Fibroblast of villous mesenchyme (primary cell): ENCODE measurements around the gene PRRT1B. TPM values are rescaled to one million over a fixed set of nuclear protein-coding genes. Genes with fewer than 3 reads are reported as not detected.

Experiments
- DNase-seq: peaks from one replicate; pipeline ENCODE4 v3.0.0-alpha.2; 2010; ENCODE audit warnings: low read depth
- H3K4me3 ChIP-seq: 2 replicates; pipeline ENCODE4 v1.5.1; 2011; ENCODE audit warnings: low read depth, mild to moderate bottlenecking, low read length
- total RNA-seq: library from RNA; depleted of rRNA; stranded (reverse); fragments of >200 nt; gene quantifications from 2 replicates; pipeline ENCODE4 v1.2.3, GENCODE V29; 2012
- TF ChIP-seq, protein P1 (sequence below): IDR thresholded peaks from 2 replicates; pipeline ENCODE4 v1.5.1; 2012; ENCODE audit warnings: low read depth, mild to moderate bottlenecking, low read length; ENCODE audit not compliant: insufficient read depth

Gene PRRT1B
- total RNA-seq, 1 donor, result not detected

- H3K4me3 ChIP-seq, result no peak overlapping the region
- no peak for DNase-seq
- TF ChIP-seq, protein P1, sequence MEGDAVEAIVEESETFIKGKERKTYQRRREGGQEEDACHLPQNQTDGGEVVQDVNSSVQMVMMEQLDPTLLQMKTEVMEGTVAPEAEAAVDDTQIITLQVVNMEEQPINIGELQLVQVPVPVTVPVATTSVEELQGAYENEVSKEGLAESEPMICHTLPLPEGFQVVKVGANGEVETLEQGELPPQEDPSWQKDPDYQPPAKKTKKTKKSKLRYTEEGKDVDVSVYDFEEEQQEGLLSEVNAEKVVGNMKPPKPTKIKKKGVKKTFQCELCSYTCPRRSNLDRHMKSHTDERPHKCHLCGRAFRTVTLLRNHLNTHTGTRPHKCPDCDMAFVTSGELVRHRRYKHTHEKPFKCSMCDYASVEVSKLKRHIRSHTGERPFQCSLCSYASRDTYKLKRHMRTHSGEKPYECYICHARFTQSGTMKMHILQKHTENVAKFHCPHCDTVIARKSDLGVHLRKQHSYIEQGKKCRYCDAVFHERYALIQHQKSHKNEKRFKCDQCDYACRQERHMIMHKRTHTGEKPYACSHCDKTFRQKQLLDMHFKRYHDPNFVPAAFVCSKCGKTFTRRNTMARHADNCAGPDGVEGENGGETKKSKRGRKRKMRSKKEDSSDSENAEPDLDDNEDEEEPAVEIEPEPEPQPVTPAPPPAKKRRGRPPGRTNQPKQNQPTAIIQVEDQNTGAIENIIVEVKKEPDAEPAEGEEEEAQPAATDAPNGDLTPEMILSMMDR, result no peak
These were observed 16.3 kb upstream of the PRRT1B start for GRCh38 chr9:131528886-131529505.

DNA sequence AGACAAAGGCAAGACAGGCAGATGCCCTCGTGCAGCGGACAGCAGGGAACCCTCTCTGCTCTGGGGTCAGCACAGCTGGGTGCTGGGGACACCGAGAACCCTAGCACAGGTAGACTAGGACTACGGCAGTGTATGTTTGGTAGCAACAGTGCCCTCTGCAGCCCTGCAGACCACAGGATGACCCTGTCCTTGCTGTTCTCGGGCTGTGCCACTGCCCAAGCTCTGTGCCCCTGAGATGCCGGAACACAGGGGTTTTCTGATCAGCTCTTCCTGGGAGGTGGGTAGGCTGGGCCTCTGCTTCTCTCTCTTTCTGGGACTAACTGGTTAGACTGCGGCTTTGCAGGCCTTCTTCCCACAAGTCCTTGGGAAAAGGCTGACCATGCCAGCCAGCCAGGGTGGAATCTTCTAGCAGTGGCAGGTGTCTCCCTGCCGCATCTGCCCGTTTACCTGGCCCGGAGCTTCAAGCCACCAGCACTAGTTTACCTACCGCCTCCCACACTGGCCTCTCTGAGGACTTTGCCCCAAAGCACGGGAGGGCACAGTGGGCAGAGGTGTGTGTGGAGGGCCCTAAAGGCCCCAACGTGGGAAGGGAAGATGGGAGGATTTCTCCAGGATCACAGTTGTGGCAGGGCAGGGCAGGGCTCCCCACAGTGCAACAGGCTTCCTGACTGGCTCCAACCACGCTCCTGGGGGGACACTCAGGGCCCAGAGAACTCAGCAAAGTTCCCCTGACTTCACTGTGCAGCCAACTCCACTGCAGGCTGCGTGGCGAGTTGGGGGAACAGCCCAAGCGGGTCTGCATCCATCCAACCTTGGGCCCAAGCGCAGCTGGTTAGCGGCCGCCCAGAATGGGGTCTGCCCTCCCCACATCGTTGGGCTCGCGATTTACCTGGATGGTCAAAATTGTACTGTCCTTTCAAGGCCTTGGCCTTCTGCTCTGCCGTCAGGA is 15.5 kb upstream of the PRRT1B start:
- H3K4me3 ChIP-seq, result peak overlapping the region; percentile 79
- TF ChIP-seq, protein P1, result no peak
- no peak for DNase-seq

DNA sequence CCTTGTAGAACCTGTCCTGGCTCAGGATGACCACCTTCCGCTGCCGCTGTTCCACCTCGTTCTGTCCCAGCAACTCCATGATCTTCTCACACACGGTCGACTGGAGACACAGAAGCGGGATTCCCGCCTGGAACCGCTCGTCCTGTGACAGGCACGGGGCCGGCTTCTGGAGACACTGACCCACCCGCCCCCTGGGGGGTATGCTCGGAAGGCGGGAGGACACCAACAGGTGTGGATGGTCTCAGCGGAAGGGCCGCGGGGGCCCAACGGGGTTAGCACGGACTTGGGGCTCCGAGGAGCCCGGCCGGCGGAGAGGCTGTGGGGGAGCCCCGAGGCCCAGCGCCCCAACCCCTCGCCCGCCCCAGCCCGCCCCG is 14.8 kb upstream of the PRRT1B start:
- peak overlapping the region; percentile 79 for H3K4me3 ChIP-seq
- peak; percentile 41 for DNase-seq
- TF ChIP-seq, protein P1, result no peak

DNA sequence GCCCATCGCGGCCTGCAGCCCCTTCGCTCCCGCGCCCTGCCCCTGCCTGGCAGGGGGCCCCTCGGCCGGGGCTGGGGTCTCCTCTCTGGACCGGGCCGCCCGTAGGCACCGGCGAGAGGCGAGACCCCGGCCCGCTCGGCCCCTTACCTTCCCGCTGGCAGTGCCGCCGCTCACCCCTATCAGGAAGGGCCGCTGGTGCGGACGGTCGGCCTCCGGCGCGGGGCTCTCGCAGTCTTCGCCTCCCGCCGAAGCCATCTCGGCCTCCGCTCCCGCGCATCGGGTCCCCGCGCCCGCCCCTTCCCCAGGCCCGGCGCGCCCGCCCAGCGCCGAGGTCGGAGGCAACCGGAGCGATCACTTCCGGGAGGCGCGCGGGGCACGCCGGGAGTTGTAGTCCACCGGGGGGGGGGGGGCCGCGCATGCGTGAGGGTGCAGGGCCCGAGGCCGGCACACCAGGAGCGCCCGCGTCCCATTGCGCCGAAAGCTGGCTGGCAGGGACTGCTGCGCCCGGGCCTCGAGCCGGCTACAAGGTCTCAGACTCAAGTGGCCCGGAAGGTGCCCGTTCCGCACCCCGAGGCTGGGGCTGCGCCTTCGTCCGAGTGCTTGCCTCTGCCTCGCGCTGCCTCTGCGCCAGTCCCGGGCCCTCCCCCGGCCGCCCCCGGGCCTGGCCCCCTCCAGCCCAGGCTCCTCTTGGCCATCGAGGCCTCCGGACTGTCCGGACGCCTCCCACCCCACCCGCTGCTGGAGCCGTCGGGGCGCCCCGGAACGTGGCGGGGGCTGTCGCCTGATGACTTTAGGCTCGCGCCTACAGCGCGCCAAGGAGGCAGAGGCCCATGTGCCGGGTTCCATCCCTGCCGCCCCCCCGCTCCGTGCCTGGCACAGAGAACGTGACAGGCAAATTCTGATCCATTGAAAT is 14.1 kb upstream of the PRRT1B start, which contains the start of gene UCK1:
Gene UCK1 (minus strand): TSS at position 344 of the 913 bp plus-strand sequence. CDS start 89 bp downstream, at position 255.
- TF ChIP-seq, protein P1, result no peak
- H3K4me3 ChIP-seq, result peak within 1 kb of the TSS; percentile 79
- peak; percentile 81 for DNase-seq

DNA sequence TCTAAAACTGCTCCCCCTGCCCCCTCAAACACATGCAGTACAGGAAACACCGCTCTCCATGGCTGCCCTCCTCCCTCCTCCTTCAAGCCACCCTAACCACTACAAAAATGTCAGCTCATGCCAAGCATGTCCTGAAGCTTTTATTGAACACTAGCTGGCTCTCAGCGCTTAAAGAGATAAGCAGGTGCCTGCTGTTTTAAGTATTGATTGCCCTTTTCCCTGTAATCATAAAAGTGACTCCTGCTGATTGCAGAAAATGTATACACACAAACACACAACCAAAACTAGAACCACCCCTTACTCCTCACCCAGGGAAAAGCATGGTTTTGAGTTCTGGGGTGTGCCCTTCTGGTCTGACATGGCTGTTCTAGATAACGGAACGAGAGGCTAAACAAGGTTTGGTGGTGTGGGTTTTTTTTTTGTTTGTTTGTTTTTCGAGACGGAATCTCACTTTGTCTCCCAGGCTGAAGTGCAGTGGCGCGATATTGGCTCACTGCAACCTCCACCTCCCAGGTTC is 10.5 kb upstream of the PRRT1B start:
- no peak for DNase-seq
- no peak overlapping the region for H3K4me3 ChIP-seq
- TF ChIP-seq, protein P1, result no peak

DNA sequence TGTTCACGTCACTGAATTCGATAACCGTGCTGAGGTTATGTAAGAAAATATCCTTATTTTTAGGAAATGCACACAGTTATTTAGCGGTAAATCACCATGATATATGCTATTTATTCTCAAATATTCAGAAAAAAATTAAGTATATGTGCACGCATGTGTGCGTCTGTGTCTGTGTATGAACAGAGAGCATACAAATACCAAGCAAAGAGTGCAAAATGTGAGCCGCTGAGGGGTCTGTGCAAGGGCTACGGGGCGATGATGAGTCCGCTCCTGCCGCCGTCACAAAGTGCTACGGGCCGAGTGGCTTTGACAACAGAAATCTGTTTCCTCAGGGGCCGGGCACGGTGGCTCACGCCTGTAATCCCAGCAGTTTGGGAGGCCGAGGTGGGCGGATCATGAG is 7.4 kb upstream of the PRRT1B start:
- H3K4me3 ChIP-seq, result no peak overlapping the region
- TF ChIP-seq, protein P1, result no peak
- DNase-seq, result no peak
